Panc1 (cell line): ENCODE results near the gene GORAB. TPM values are rescaled to one million over a fixed set of nuclear protein-coding genes. Genes with fewer than 3 reads are reported as not detected.

ENCODE experiments used
- ATAC-seq: fragments of 200-7000 bp; cut with Tn5 transposase; 2 replicates; pipeline ENCODE4 v1.9.1; 2020; ENCODE audit warnings: mild to moderate bottlenecking, moderate library complexity
- BruUV-seq: library from RNA; stranded (reverse); fragments of 400-500 nt; replicated peaks from 2 replicates; lab custom pipeline; 2021; lab: Mats Ljungman, UMichigan
- CTCF ChIA-PET: fragments of 300-600 bp; sonication (Branson Sonifier 250); formaldehyde crosslinking; loops from one replicate; lab custom pipeline; 2022; ENCODE audit warnings: antibody characterized with exemption; lab: Charles Lee
- POLR2A ChIA-PET: fragments of 300-600 bp; sonication (Branson Sonifier 250); formaldehyde crosslinking; loops from one replicate; lab custom pipeline; 2022; ENCODE audit warnings: antibody characterized with exemption; lab: Charles Lee
- DNase-seq: peaks from one replicate; pipeline ENCODE4 v3.0.0-alpha.2; 2010; ENCODE audit warnings: low read depth, low spot score
- H3K27ac ChIP-seq: 2 replicates; pipeline ENCODE4 v1.5.1; 2011; ENCODE audit warnings: mild to moderate bottlenecking, low read length, inconsistent platforms
- H3K27me3 ChIP-seq: fragments of 200-500 bp; sonication (Bioruptor generic); 2 replicates; pipeline ENCODE4 v1.6.0; 2014; ENCODE audit warnings: low read length, inconsistent platforms; ENCODE audit not compliant: control insufficient read depth, insufficient read depth
- H3K36me3 ChIP-seq: fragments of 200-500 bp; sonication (Bioruptor generic); 2 replicates; pipeline ENCODE4 v1.5.1; 2014; ENCODE audit warnings: inconsistent platforms, mild to moderate bottlenecking, low read length, moderate library complexity; ENCODE audit not compliant: control insufficient read depth, insufficient read depth
- H3K4me1 ChIP-seq: 2 replicates; pipeline ENCODE4 v1.5.1; 2011; ENCODE audit warnings: inconsistent platforms, mild to moderate bottlenecking, low read length, moderate library complexity; ENCODE audit not compliant: control insufficient read depth, insufficient read depth
- H3K4me3 ChIP-seq, 2 experiments: 2 replicates each; pipeline ENCODE4 v1.5.1; 2011 to 2012; ENCODE audit warnings: low read depth in 2 of 2, low read length in 2 of 2, mild to moderate bottlenecking in 2 of 2, inconsistent platforms in 1 of 2, moderate library complexity in 1 of 2
- H3K9me3 ChIP-seq: fragments of 200-500 bp; sonication (Bioruptor generic); 2 replicates; pipeline ENCODE4 v1.5.1; 2014; ENCODE audit warnings: low read depth, mild to moderate bottlenecking, inconsistent platforms, low read length, moderate library complexity; ENCODE audit not compliant: control insufficient read depth, insufficient read depth
- POLR2AphosphoS5 ChIP-seq: IDR thresholded peaks from 2 replicates; pipeline ENCODE4 v1.6.1; 2012; ENCODE audit warnings: mild to moderate bottlenecking, low read depth, low read length, moderate library complexity
- SIN3A ChIP-seq: IDR thresholded peaks from 2 replicates; pipeline ENCODE4 v1.6.1; 2012; ENCODE audit warnings: low read depth, mild to moderate bottlenecking, low read length, moderate library complexity, borderline replicate concordance; ENCODE audit not compliant: insufficient read depth
- TCF7L2 ChIP-seq: IDR thresholded peaks from 2 replicates; pipeline ENCODE4 v1.6.1; 2011; ENCODE audit warnings: mild to moderate bottlenecking, low read depth, low read length, inconsistent platforms
- in situ Hi-C: cut with HindIII; loops from 2 replicates; pipeline ENCODE4 v1.10.0; 2016; ENCODE audit warnings: low sequenced_read_pairs, low pct_unique_long_range_greater_than_20kb
- intact Hi-C: fragments of 100-400 bp; cut with micrococcal nuclease; formaldehyde crosslinking; loops from one replicate; pipeline ENCODE4 v1.10.0; 2022; ENCODE audit not compliant: unreplicated experiment
- total RNA-seq: library from RNA; stranded (reverse); gene quantifications from one replicate; pipeline ENCODE4 v1.2.1, GENCODE V29; 2021; ENCODE audit not compliant: unreplicated experiment
- TF ChIP-seq, protein P1 (sequence below): fragments of 450-650 bp; IDR thresholded peaks from 2 replicates; pipeline ENCODE4 v1.5.1; 2017; ENCODE audit warnings: mild to moderate bottlenecking
- TF ChIP-seq, protein P2 (sequence below), 2 experiments: IDR thresholded peaks; 2 replicates each; pipeline ENCODE4 v1.6.1; 2011 to 2012; ENCODE audit warnings: low read depth in 2 of 2, control low read depth in 1 of 2, low read length in 1 of 2, mild to moderate bottlenecking in 1 of 2, moderate library complexity in 1 of 2; ENCODE audit not compliant: insufficient read depth in 1 of 2

The GORAB gene
- total RNA-seq, 1 experiment from 2014 or later, result 8.1 TPM

DNA sequence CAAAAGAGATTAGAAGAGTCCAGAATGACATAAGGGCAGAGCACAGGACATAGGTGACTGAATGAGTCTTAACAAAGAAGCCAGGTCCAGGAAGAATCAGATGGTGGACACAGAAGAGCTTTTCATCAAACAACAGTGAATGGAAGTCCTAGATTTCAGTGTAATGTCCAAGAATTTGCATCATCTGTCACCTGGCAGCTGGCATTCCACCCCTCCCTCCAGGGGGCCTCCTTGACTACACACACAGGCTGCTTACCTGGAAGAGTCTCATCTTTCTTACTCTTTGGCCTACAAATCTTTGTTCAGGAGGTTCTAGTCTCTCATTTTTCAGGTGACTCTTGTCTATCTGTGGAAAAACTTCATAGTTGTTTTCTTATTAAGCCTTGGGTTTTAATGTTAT, 36.2 kb downstream of the GORAB start:
- intact Hi-C loops, result no loop called here

DNA sequence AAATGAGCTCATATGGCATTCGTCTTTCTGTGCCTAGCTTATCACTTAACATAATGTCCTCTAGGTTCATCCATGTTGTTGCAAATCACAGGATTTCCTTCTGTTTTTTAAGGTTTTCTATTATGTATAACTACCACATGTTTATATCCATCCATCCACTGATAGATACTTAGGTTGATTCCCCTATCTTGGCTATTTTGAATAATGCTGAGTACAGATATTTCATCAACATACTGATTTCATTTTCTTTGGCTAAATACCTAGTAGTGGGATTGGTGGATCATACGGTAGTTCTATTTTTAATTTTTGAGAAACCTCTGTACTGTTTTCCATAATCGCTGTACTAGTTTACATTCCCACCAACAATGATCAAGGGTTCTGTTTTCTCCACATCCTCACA, 45.0 kb downstream of the GORAB start:
- ChIA-PET CTCF (no interaction called here), POLR2A (no interaction called here)
- intact Hi-C loops (no loop called here), in situ Hi-C loops (no loop called here)
- TF ChIP-seq TCF7L2, result no peak
- Histone ChIP-seq H3K4me3 (no peak overlapping the region), H3K9me3 (no peaks in the 10 kb centered on the region), H3K4me1 (no peaks in the 10 kb centered on the region), H3K27ac (no peak overlapping the region), H3K27me3 (no peaks in the 10 kb centered on the region), H3K36me3 (no peaks in the 10 kb centered on the region)
- ATAC-seq (no peak), DNase-seq (no peak)
- no TSS peak for BruUV-seq

More for the DNA sequence above, 36.2 kb downstream of the GORAB start:
- DNase-seq (no peak), ATAC-seq (no peak)
- no peaks in the 10 kb centered on the region for H3K4me1 ChIP-seq
- no peak overlapping the region for H3K4me3 ChIP-seq
- H3K27ac ChIP-seq, result no peak overlapping the region
- BruUV-seq, result no TSS peak
- H3K27me3 ChIP-seq, result no peaks in the 10 kb centered on the region
- POLR2A ChIA-PET, result no interaction called here
- H3K36me3 ChIP-seq, result no peaks in the 10 kb centered on the region
- TF ChIP-seq SIN3A, result no peak
- TF ChIP-seq, protein P1, sequence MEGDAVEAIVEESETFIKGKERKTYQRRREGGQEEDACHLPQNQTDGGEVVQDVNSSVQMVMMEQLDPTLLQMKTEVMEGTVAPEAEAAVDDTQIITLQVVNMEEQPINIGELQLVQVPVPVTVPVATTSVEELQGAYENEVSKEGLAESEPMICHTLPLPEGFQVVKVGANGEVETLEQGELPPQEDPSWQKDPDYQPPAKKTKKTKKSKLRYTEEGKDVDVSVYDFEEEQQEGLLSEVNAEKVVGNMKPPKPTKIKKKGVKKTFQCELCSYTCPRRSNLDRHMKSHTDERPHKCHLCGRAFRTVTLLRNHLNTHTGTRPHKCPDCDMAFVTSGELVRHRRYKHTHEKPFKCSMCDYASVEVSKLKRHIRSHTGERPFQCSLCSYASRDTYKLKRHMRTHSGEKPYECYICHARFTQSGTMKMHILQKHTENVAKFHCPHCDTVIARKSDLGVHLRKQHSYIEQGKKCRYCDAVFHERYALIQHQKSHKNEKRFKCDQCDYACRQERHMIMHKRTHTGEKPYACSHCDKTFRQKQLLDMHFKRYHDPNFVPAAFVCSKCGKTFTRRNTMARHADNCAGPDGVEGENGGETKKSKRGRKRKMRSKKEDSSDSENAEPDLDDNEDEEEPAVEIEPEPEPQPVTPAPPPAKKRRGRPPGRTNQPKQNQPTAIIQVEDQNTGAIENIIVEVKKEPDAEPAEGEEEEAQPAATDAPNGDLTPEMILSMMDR, result no peak
- TF ChIP-seq POLR2AphosphoS5, result no peak
- no peak for TF ChIP-seq TCF7L2
- TF ChIP-seq, protein P2, sequence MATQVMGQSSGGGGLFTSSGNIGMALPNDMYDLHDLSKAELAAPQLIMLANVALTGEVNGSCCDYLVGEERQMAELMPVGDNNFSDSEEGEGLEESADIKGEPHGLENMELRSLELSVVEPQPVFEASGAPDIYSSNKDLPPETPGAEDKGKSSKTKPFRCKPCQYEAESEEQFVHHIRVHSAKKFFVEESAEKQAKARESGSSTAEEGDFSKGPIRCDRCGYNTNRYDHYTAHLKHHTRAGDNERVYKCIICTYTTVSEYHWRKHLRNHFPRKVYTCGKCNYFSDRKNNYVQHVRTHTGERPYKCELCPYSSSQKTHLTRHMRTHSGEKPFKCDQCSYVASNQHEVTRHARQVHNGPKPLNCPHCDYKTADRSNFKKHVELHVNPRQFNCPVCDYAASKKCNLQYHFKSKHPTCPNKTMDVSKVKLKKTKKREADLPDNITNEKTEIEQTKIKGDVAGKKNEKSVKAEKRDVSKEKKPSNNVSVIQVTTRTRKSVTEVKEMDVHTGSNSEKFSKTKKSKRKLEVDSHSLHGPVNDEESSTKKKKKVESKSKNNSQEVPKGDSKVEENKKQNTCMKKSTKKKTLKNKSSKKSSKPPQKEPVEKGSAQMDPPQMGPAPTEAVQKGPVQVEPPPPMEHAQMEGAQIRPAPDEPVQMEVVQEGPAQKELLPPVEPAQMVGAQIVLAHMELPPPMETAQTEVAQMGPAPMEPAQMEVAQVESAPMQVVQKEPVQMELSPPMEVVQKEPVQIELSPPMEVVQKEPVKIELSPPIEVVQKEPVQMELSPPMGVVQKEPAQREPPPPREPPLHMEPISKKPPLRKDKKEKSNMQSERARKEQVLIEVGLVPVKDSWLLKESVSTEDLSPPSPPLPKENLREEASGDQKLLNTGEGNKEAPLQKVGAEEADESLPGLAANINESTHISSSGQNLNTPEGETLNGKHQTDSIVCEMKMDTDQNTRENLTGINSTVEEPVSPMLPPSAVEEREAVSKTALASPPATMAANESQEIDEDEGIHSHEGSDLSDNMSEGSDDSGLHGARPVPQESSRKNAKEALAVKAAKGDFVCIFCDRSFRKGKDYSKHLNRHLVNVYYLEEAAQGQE (IDR thresholded peaks at IDR 0.05; ENCODE audit: insufficient read depth in 1 of 2, low read depth in 2 of 2, low read length in 1 of 2), result no peak
- H3K9me3 ChIP-seq, result no peaks in the 10 kb centered on the region
- in situ Hi-C loops, result no loop called here
- CTCF ChIA-PET, result no interaction called here

DNA sequence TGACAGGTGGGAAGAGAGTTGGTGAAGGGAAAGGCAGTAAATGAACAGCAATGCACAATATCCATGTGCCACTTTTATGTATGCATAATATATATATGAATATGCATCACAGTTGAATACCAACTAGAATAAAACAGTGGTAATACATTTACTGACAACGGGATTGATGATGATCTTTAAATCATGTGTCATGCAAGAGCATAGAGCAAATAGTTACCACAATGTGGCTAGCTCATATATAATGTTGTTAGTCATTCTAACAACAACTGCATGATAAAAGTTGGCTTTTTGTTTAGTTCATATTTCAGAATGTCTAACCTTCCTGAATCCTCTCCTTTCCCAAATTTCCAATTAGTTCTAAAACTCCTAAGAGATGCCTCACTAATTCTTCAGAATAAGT, 46.4 kb downstream of the GORAB start:
- Histone ChIP-seq H3K27me3 (no peaks in the 10 kb centered on the region), H3K4me3 (no peak overlapping the region), H3K27ac (no peak overlapping the region), H3K9me3 (no peaks in the 10 kb centered on the region), H3K4me1 (no peaks in the 10 kb centered on the region), H3K36me3 (no peaks in the 10 kb centered on the region)
- in situ Hi-C loops, result no loop called here
- BruUV-seq, result no TSS peak
- intact Hi-C loops, result no loop called here
- ChIA-PET POLR2A (no interaction called here), CTCF (no interaction called here)
- ATAC-seq (no peak), DNase-seq (no peak)
- TF ChIP-seq POLR2AphosphoS5, result no peak
- TF ChIP-seq TCF7L2, result no peak
